DMS153 treated with DMSO at 0.1 percent for 48 hours (cell line): ENCODE data around the gene ARF4.

Source experiments
- DNase-seq: peaks from one replicate; lab custom pipeline; 2025; ENCODE audit not compliant: unreplicated experiment; lab: John Stamatoyannopoulos, UW

ARF4 gene

DNA sequence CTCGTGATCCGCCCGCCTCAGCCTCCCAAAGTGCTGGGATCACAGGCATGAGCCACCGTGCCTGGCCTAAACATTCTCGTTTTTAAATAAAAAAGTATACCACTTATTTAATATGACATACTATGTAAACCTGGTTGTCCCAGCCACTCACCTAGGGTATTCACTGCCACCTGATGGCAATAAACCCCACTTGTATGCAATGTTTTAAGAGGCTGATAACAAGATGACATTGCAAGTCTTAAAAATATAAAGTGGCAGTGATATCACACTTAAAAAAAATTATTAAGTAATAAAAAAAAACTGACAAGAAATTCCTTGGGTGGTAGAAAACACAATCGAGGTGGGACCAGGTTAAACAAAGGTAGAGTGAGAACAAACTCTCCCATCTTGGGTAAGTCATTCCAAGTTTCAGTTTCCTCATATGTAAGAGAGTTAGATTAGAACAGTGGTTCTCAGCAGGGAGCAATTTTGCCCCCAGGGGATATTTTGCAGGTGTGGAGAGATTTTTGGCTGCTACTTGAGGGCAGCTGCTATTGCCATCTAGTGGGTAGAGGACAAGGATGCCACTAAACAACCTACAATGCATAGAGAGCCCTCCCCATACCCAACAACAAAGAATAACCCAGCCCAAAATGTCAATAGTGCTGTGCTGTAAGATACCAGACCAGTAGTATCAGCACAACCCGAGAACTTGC, 14.5 kb downstream of the ARF4 start:
- no peak for DNase-seq

- no peak for DNase-seq
Measured at GRCh38 chr3:57577801-57578200, 19.3 kb downstream of the ARF4 start.

DNA sequence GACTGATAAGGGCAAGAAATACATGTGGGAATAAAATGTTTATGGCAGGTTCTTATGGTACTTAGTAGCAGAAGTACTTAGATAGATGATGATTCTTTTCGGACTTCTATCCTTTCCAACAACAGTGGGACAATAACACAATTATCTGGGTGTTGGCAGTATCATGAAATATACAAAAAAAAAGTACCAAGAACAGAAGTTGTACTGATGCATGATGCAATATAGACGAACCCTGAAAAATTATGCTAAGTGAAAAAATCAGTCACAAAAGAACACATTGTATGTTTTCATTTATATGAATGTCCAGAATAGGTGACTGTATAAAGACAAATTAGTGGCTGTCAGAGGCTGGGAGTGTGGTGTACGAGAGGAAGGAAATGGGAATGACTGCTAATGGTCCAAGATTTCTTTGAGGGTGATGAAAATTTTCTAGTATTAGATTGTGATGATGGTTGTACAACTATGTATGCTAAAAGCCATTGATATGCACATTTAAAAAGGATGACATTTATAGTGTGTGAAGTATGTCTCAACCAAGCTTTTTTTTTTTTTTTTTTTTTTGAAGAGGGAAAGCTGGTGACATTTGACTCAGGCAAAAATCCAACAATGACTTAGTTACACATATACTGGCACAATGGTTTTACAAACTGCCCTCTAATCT, 21.0 kb downstream of the ARF4 start:
- no peak for DNase-seq

- no peak for DNase-seq
Measured at GRCh38 chr3:57572096-57572495, 25.0 kb downstream of the ARF4 start.

DNA sequence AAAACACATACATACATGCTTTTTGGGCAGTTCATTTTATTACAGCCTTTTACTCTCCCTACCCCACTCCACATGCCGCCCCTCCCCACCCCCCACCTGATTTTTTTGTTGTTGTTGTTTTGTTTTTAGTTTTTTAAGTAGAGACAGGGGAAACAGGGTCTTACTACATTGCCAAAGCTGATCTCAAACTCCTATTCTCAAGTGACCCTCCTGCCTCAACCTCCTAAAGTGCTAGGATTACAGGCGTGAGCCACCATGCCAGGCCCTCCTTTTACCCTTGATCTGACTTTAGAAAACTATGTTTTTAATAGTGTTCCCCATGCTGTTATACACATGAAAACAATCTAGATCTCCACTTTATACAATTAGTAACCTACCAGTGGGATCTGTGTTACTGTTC, 26.3 kb downstream of the ARF4 start:
- DNase-seq = no peak

DNA sequence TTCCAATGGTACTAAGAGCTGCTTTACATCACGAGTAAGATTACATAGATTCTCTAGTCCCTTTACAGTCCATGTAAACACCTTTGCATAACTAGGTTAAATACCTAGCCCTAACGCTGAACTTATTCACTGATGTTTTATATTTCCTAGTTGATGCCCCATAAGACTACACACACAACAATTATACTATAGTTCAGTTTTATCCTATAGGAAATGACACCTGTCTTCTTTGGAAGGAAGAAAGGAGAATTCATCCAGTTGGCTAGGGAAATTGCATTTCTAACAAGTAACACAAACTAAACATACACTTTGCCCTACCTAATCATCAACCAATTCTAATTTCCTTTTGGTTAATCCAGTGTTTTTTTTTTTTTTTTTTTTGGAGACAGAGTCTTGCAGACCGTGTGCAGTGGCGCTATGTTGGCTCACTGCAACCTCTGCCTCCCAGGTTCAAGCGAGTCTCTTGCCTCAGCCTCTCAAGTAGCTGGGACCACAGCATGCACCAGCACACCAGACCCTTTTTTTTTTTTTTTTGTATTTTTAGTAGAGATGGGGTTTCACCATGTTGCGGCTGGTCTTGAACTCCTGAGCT, 27.2 kb downstream of the ARF4 start:
- no peak for DNase-seq

DNA sequence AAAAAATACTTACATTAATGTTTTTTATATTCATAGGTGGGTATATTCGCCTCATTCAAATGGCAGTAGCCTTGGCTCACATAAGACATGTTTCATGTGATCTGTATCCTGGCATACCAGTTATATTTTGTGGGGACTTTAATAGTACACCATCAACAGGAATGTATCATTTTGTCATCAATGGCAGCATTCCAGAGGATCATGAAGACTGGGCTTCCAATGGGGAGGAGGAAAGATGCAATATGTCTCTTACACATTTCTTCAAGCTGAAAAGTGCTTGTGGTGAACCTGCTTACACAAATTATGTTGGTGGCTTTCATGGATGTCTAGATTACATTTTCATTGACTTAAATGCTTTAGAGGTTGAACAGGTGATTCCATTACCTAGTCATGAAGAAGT, 37.6 kb downstream of the ARF4 start:
- no peak for DNase-seq

DNA sequence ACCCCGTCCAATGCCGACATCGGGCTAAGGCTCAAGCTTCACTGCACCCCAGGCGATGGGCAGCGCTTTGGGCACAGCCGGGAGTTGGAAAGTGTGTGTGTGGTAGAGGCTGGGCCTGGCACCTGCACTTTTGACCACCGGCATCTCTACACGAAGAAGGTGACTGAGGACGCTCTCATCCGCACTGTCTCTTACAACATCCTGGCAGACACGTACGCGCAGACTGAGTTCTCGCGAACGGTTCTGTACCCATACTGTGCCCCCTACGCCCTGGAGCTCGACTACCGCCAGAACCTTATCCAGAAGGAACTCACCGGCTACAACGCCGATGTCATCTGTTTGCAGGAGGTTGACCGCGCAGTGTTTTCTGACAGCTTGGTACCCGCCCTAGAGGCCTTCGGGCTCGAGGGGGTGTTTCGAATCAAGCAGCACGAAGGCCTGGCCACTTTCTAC, 40.0 kb downstream of the ARF4 start:
- no peak for DNase-seq

- DNase-seq = no peak
Measured at GRCh38 chr3:57556459-57557084, 40.6 kb downstream of the ARF4 start.

- peak; percentile 47 for DNase-seq
Measured at GRCh38 chr3:57555738-57556458, 41.2 kb downstream of the ARF4 start, which contains the start of gene PDE12. Gene PDE12, plus strand, starts transcription at chr3:57556274. Its CDS starts 106 bp downstream, at chr3:57556380.

- no peak for DNase-seq
Measured at GRCh38 chr3:57555306-57555705, 41.8 kb downstream of the ARF4 start.

DNA sequence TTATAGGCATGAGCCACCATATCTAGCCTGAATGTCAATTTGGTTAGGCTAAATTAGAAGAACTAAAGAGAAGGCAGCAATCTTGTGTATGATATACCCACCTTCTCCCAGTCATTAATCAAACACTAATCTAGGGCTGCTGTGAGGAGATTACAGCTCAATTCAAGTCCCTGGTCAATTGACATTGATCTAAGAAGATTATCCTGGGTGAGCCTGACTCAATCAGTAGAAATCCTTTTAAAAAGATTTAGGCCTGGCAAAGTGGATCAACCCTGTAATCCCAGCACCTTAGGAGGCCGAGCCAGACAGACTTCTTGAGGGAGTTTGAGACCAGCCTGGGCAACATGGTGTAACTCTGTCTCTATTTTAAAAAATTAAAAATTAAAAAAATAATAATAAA, 50.5 kb downstream of the ARF4 start:
- no peak for DNase-seq

- no peak for DNase-seq
Measured at GRCh38 chr3:57545636-57546268, 51.4 kb downstream of the ARF4 start.

DNA sequence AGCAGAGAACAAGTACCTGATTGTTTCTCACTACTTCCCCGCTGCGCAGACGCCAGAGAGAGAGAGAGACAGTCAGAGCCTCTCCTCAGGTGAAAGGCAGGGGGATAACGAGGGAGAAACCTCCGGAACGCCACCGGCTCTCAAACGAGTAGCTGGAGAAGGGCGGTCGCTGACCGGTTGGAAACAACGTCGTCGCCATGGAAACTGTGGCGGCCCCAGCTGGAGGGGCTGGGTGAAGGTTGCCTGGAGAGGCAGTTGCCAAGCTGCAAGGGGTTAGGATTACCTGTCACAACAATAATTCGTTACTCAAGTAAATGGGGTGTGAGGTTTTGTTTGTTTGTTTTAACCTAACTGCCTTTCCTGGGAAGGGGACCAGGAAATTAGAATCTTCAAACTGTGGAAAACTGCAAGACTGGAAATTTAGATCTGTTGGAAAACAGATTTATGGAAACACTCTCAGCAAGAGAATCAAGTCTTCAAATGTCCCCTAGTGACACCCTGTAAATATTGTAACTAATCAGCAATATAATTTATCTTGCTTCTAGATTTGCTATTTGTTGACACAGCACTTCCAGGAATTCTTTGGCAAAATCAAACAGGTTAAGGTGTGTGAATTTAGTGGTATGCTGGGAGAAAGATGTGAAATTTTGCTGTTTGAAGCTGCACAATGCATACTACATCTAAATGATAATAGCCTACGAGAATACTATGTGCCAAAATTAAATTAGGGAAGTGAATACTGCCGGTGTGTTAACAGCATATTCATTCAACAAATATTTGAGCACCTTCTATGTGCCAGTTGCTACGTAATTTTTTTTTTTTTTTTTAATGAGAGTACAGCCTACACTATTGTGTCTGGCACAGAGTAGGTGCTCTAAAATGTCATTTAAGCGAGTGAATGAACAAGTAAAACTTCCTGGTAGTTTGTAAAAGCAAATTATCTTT, 52.7 kb downstream of the ARF4 start, which contains the start of gene DNAH12:
Gene DNAH12, minus strand, starts transcription at position 164 of the 945 bp plus-strand sequence. CDS start 1,474 bp downstream, outside the sequence.
- DNase-seq = peak; percentile 18

DNA sequence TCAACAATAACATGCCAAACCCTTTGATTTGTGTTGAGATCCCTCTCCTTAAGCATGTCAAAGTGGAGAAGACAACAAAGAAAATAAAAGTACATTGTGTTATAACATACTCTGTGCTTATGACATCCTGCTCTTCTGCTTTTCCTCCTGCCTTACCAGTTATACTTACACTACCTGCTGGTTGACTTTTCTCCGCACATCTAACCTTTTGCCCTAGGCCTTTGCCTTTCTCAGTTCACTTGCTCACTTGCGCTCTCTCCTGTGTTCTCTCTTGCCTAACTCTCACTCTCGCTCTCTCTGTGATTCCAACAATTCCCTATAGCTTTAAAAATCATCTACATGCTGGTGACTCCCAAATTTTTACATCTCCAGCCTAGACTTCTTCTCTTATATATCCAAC, 58.7 kb downstream of the ARF4 start:
- no peak for DNase-seq

DNA sequence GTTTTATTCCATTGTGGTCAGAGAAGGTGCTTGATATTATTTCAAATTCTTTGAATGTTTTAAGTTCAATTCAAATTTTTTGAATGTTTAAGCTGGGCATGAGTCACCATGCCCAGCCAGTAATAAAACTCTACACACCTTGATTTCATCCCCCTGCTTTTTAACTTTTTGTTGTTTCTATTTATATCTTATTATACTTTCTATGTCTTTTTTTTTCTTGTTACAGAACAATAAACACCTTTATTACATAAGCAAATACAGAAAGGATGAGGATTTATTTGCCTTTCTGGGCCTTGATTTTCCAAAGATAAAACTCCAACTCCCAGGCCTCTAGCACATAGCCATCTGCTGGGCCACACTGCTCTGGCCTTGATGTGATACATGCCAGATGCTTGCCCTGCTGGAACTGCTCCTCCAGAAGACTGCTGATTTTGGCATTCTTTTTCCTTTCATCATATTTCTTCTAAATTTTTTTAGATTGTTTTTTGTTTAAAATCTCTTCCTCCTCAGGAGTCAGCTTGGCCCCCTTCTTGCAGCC, 67.0 kb downstream of the ARF4 start:
- no peak for DNase-seq
